IPS DF 6.9 (cell line): ENCODE data around the gene ADAM11.
"Not testable (repeated sequence)": the region's sequence is repeated elsewhere in the genome, so short reads cannot be mapped to it uniquely, and the experiment has no call there.

Experiments
- DNase-seq: peaks from one replicate; pipeline ENCODE4 v3.0.0-alpha.2; 2013; ENCODE audit warnings: low read depth, low spot score
- H3K27ac ChIP-seq: one replicate; pipeline ENCODE4 v1.5.1; 2013; ENCODE audit warnings: low read length, control low read depth
- H3K27me3 ChIP-seq: 2 replicates; pipeline ENCODE4 v1.6.1; 2013; ENCODE audit warnings: mild to moderate bottlenecking, low read length; ENCODE audit not compliant: control insufficient read depth, insufficient read depth
- H3K36me3 ChIP-seq: 2 replicates; pipeline ENCODE4 v1.6.1; 2013; ENCODE audit warnings: low read length; ENCODE audit not compliant: control insufficient read depth, insufficient read depth
- H3K4me1 ChIP-seq: 2 replicates; pipeline ENCODE4 v1.6.1; 2013; ENCODE audit warnings: low read length; ENCODE audit not compliant: control insufficient read depth, insufficient read depth
- H3K4me3 ChIP-seq: 2 replicates; pipeline ENCODE4 v1.5.1; 2013; ENCODE audit warnings: mild to moderate bottlenecking, low read length
- H3K9me3 ChIP-seq: 2 replicates; pipeline ENCODE4 v1.6.1; 2013; ENCODE audit warnings: low read length, inconsistent platforms; ENCODE audit not compliant: control insufficient read depth, insufficient read depth
- WGBS: extraction: QIAGEN DNeasy Blood & Tissue Kit; methylation state at CpG from one replicate; pipeline ENCODE4 v1.1.7; 2013; ENCODE audit warnings: mixed read lengths, missing lambda C conversion rate; ENCODE audit not compliant: insufficient read length, insufficient coverage; 5-methylcytosine and 5-hydroxymethylcytosine counted together

Gene ADAM11

DNA sequence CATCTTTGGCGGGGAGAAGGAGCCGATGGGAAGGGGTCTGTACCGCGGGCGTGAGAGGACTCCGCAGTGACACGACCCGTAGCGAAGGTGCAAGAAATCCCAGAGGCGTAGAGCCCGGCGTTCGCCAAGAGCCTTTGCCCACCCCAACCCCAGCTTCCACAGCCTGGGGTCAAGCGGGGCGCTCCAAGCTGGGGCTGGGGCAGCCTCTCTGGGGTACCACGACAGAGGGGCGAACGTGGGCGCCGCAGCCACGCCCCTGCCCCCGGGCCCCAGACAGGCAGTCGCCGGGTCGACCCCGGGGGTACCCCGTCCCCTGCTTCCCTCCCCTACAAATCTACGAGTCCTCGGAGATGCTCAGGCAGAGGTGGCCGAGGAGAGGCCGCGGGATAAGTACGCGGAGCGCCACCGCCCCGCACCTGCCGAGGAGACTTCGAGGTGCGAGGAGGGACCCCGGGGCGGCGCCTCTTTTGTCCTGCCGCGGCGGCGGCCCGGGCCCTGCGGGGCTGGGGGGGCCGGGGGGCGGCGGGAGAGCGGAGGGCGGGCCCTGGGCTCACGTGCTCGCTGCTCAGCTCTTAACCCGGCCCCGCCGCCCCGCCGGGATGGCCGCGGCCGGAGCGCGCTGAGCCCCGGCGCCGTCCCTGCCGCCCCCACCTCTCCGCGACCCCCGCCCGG lies at the start of gene ADAM11:
Gene ADAM11, plus strand, starts transcription at position 575 of the 672 bp plus-strand sequence. CDS start 212 bp downstream, outside the sequence.
- Histone ChIP-seq H3K27ac (no peak within 1 kb of the TSS), H3K9me3 (no peaks in the 10 kb centered on the region), H3K27me3 (peaks cover 24% of the 10 kb centered on the region), H3K4me3 (peak within 1 kb of the TSS; percentile 27), H3K4me1 (peaks cover 2% of the 10 kb centered on the region; the same call in 1 of the 2 replicates), H3K36me3 (no peaks in the 10 kb centered on the region)
- WGBS, result no CpG with 5 or more reads among the region's 74 CpGs
- no peak for DNase-seq

DNA sequence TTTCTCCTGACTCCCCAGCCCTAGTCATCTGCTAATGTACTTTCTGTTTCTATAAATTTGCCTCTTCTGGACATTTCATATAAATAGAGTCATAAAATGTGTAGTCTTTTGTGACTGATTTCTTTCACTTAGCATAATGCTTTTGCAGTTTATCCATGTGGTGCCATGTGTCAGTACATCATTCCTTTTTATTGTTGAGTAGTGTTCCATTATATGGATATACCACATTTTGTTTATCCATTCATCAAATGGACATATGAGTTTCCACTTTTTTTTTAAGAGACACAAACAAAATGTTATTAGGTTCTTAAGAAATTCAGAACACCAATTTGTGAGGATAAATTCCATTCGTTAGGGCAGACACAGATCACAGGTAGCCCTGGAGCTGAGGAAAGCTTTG lies 39.3 kb upstream of the ADAM11 start:
- Histone ChIP-seq H3K4me3 (no peak overlapping the region), H3K27me3 (no peaks in the 10 kb centered on the region), H3K4me1 (no peaks in the 10 kb centered on the region), H3K9me3 (no peaks in the 10 kb centered on the region), H3K27ac (no peak overlapping the region), H3K36me3 (peaks cover 4% of the 10 kb centered on the region; the same call in 1 of the 2 replicates)
- DNase-seq, result no peak
- no CpG with 5 or more reads among the region's 1 CpG for WGBS

- no peak overlapping the region for H3K27ac ChIP-seq
- no peak for DNase-seq
- no peaks in the 10 kb centered on the region for H3K27me3 ChIP-seq
- no peaks in the 10 kb centered on the region for H3K4me1 ChIP-seq
- peaks cover 4% of the 10 kb centered on the region; the same call in 1 of the 2 replicates for H3K36me3 ChIP-seq
- WGBS, result no CpG with 5 or more reads among the region's 5 CpGs
- H3K4me3 ChIP-seq, result no peak overlapping the region
- H3K9me3 ChIP-seq, result no peaks in the 10 kb centered on the region
Observed at GRCh38 chr17:44722254-44722653, 36.5 kb upstream of the ADAM11 start.

- not testable (repeated sequence) for H3K27me3 ChIP-seq, H3K4me3 ChIP-seq, DNase-seq, H3K27ac ChIP-seq, H3K9me3 ChIP-seq, H3K4me1 ChIP-seq
- no CpG with 5 or more reads among the region's 6 CpGs for WGBS
- H3K36me3 ChIP-seq, result peaks cover 13% of the 10 kb centered on the region; the same call in 1 of the 2 replicates
Observed at GRCh38 chr17:44726121-44726520, 32.7 kb upstream of the ADAM11 start.

GRCh38 chr17:44733753-44734152 lies 25.0 kb upstream of the ADAM11 start:
- Histone ChIP-seq H3K27ac (no peak overlapping the region), H3K27me3 (no peaks in the 10 kb centered on the region), H3K4me1 (peaks cover 3% of the 10 kb centered on the region; the same call in 1 of the 2 replicates), H3K9me3 (no peaks in the 10 kb centered on the region), H3K4me3 (no peak overlapping the region), H3K36me3 (peaks cover 10% of the 10 kb centered on the region; the same call in 1 of the 2 replicates)
- WGBS, result no CpG with 5 or more reads among the region's 5 CpGs
- DNase-seq, result no peak

- H3K4me1 ChIP-seq, result peaks cover 3% of the 10 kb centered on the region; the same call in 1 of the 2 replicates
- no CpG with 5 or more reads among the region's 2 CpGs for WGBS
- no peak for DNase-seq
- no peaks in the 10 kb centered on the region for H3K27me3 ChIP-seq
- H3K36me3 ChIP-seq, result peaks cover 11% of the 10 kb centered on the region; the same call in 1 of the 2 replicates
- H3K27ac ChIP-seq, result no peak overlapping the region
- H3K9me3 ChIP-seq, result no peaks in the 10 kb centered on the region
- H3K4me3 ChIP-seq, result no peak overlapping the region
Observed at GRCh38 chr17:44734272-44734671, 24.5 kb upstream of the ADAM11 start.

GRCh38 chr17:44736551-44737240 lies 22.1 kb upstream of the ADAM11 start:
- WGBS, result no CpG with 5 or more reads among the region's 12 CpGs
- Histone ChIP-seq H3K36me3 (peaks cover 7% of the 10 kb centered on the region; the same call in 1 of the 2 replicates), H3K27me3 (no peaks in the 10 kb centered on the region)

GRCh38 chr17:44738214-44738906 lies 20.4 kb upstream of the ADAM11 start:
- WGBS, result no CpG with 5 or more reads among the region's 3 CpGs
- no peaks in the 10 kb centered on the region for H3K27me3 ChIP-seq
- peaks cover 3% of the 10 kb centered on the region; the same call in 1 of the 2 replicates for H3K4me1 ChIP-seq
- H3K27ac ChIP-seq, result no peak overlapping the region
- no peak for DNase-seq
- H3K9me3 ChIP-seq, result no peaks in the 10 kb centered on the region
- peaks cover 7% of the 10 kb centered on the region; the same call in 1 of the 2 replicates for H3K36me3 ChIP-seq
- no peak overlapping the region for H3K4me3 ChIP-seq

More at GRCh38 chr17:44736551-44737240, 22.1 kb upstream of the ADAM11 start:
- no peaks in the 10 kb centered on the region for H3K9me3 ChIP-seq
- H3K4me1 ChIP-seq, result peaks cover 3% of the 10 kb centered on the region; the same call in 1 of the 2 replicates
- no peak overlapping the region for H3K4me3 ChIP-seq
- DNase-seq, result no peak
- no peak overlapping the region for H3K27ac ChIP-seq

GRCh38 chr17:44741316-44741715 lies 17.5 kb upstream of the ADAM11 start:
- no peak overlapping the region for H3K4me3 ChIP-seq
- H3K36me3 ChIP-seq, result peaks cover 5% of the 10 kb centered on the region; the same call in 1 of the 2 replicates
- WGBS, result no CpG with 5 or more reads among the region's 8 CpGs

GRCh38 chr17:44745301-44745700 lies 13.5 kb upstream of the ADAM11 start:
- no CpG with 5 or more reads among the region's 1 CpG for WGBS
- DNase-seq, result no peak

More at GRCh38 chr17:44741316-44741715, 17.5 kb upstream of the ADAM11 start:
- H3K27ac ChIP-seq, result no peak overlapping the region
- H3K9me3 ChIP-seq, result no peaks in the 10 kb centered on the region
- DNase-seq, result no peak
- H3K4me1 ChIP-seq, result peaks cover 3% of the 10 kb centered on the region; the same call in 1 of the 2 replicates
- no peaks in the 10 kb centered on the region for H3K27me3 ChIP-seq

More at GRCh38 chr17:44745301-44745700, 13.5 kb upstream of the ADAM11 start:
- H3K27me3 ChIP-seq, result no peaks in the 10 kb centered on the region
- H3K27ac ChIP-seq, result no peak overlapping the region
- peaks cover 26% of the 10 kb centered on the region for H3K36me3 ChIP-seq
- no peak overlapping the region for H3K4me3 ChIP-seq
- H3K4me1 ChIP-seq, result peaks cover 2% of the 10 kb centered on the region; the same call in 1 of the 2 replicates
- no peaks in the 10 kb centered on the region for H3K9me3 ChIP-seq
